Measurements from ENCODE around the gene CEACAM4.
A peak's percentile ranks its signal among the peaks of the same experiment; 100 is the strongest.
"Not testable (repeated sequence)": the region's sequence is repeated elsewhere in the genome, so short reads cannot be mapped to it uniquely, and the experiment has no call there.

Gene CEACAM4

DNA sequence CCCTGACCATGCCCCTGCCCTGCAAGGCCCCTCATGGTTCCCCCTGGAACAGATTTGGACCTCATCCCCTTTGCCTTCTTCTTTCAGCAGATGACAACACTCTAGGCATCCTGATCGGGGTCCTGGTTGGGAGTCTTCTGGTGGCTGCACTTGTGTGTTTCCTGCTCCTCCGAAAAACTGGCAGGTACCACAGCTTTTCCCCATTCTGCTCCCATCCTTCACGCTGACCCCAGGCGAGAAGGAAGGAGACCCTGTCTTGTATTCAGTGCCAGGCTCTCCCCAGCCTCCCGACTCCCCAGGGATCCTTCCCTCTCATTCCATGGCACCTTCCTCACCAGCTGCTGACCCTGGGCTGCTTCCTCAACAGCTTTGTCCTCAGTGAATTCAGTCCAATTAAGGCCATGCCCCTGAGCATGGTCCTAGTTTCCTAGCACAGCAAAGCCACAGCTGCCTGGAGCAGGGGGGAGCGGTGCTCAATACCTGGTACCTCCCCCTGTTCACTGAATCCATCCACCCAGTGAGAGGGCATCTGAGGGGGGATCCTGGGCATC, 42.5 kb downstream of the CEACAM4 start:
- no peak for DNase-seq (ENCODE audit: low spot score)
- TF ChIP-seq, protein P1, sequence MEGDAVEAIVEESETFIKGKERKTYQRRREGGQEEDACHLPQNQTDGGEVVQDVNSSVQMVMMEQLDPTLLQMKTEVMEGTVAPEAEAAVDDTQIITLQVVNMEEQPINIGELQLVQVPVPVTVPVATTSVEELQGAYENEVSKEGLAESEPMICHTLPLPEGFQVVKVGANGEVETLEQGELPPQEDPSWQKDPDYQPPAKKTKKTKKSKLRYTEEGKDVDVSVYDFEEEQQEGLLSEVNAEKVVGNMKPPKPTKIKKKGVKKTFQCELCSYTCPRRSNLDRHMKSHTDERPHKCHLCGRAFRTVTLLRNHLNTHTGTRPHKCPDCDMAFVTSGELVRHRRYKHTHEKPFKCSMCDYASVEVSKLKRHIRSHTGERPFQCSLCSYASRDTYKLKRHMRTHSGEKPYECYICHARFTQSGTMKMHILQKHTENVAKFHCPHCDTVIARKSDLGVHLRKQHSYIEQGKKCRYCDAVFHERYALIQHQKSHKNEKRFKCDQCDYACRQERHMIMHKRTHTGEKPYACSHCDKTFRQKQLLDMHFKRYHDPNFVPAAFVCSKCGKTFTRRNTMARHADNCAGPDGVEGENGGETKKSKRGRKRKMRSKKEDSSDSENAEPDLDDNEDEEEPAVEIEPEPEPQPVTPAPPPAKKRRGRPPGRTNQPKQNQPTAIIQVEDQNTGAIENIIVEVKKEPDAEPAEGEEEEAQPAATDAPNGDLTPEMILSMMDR (IDR thresholded peaks at IDR 0.05; ENCODE audit: extremely low read depth, missing control alignments) = no peak

- not testable (repeated sequence) for DNase-seq (ENCODE audit: low spot score)
Measured at GRCh38 chr19:41582577-41583182, 44.2 kb downstream of the CEACAM4 start.

GRCh38 chr19:41581068-41581467, 45.8 kb downstream of the CEACAM4 start:
- not testable (repeated sequence) for DNase-seq (ENCODE audit: low spot score)

GRCh38 chr19:41578886-41579285, 48.0 kb downstream of the CEACAM4 start:
- TF ChIP-seq, protein P1 (IDR thresholded peaks at IDR 0.05; ENCODE audit: extremely low read depth, missing control alignments) = no peak
- DNase-seq (ENCODE audit: low spot score) = no peak

GRCh38 chr19:41577833-41578232, 49.0 kb downstream of the CEACAM4 start:
- TF ChIP-seq, protein P1 (IDR thresholded peaks at IDR 0.05; ENCODE audit: extremely low read depth, missing control alignments) = no peak
- no peak for DNase-seq (ENCODE audit: low spot score)

GRCh38 chr19:41577144-41577830, 49.6 kb downstream of the CEACAM4 start:
- TF ChIP-seq, protein P1 (IDR thresholded peaks at IDR 0.05; ENCODE audit: extremely low read depth, missing control alignments) = no peak
- DNase-seq (ENCODE audit: low spot score) = no peak

- DNase-seq (ENCODE audit: low spot score) = peak; percentile 78
- TF ChIP-seq, protein P1 (IDR thresholded peaks at IDR 0.05; ENCODE audit: extremely low read depth, missing control alignments) = no peak
Measured at GRCh38 chr19:41575998-41576397, 50.9 kb downstream of the CEACAM4 start, which contains the start of gene CEACAM21. TSS of gene CEACAM21 (plus strand) at chr19:41576166. CDS start at chr19:41576275, 109 bp downstream.

GRCh38 chr19:41570639-41571112, 56.2 kb downstream of the CEACAM4 start:
- TF ChIP-seq, protein P1 (IDR thresholded peaks at IDR 0.05; ENCODE audit: extremely low read depth, missing control alignments) = peak; percentile 86
- peak; percentile 79 for DNase-seq (ENCODE audit: low spot score)
